C4-2B (cell line): ENCODE measurements around the gene TOMM70.

Source experiments
- ZFX ChIP-seq: fragments of 450-650 bp; IDR thresholded peaks from 2 replicates; pipeline ENCODE4 v1.6.1; 2017
- TF ChIP-seq, protein P1 (sequence below): fragments of 450-650 bp; conservative IDR thresholded peaks from 2 replicates; pipeline ENCODE4 v1.5.1; 2017; ENCODE audit warnings: mild to moderate bottlenecking

DNA sequence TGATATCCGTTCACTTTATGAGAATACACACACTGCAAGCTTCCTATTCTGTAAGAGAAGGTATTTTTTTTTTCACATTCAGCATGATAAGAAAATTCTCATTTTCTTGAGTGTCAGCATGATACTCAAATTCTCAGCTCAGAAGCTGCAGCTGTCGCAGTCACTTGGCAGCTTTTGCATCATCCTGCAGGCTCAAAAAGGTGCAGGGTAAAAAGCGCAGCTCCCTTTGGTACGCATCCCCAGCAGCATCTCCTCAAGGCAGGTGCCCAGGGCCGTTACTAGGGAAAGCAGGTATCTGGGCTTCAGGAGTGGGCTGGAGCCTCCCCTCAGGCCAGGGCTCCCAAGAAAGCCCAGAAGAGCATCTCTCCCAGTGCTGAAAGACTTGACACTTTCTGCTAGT, 22.7 kb upstream of the TOMM70 start:
- TF ChIP-seq, protein P1, sequence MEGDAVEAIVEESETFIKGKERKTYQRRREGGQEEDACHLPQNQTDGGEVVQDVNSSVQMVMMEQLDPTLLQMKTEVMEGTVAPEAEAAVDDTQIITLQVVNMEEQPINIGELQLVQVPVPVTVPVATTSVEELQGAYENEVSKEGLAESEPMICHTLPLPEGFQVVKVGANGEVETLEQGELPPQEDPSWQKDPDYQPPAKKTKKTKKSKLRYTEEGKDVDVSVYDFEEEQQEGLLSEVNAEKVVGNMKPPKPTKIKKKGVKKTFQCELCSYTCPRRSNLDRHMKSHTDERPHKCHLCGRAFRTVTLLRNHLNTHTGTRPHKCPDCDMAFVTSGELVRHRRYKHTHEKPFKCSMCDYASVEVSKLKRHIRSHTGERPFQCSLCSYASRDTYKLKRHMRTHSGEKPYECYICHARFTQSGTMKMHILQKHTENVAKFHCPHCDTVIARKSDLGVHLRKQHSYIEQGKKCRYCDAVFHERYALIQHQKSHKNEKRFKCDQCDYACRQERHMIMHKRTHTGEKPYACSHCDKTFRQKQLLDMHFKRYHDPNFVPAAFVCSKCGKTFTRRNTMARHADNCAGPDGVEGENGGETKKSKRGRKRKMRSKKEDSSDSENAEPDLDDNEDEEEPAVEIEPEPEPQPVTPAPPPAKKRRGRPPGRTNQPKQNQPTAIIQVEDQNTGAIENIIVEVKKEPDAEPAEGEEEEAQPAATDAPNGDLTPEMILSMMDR = no peak
- no peak for TF ChIP-seq ZFX
